OCI-LY1 (cell line): ENCODE measurements around the gene RGS10.
"Not testable (repeated sequence)": the region's sequence is repeated elsewhere in the genome, so short reads cannot be mapped to it uniquely, and the experiment has no call there.

Experiments
- H2AFZ ChIP-seq: fragments of 200-600 bp; sonication (generic), shearing (Covaris generic); 2 replicates; pipeline ENCODE4 v1.6.0; 2014; ENCODE audit warnings: antibody characterized with exemption, mild to moderate bottlenecking, low read length
- H3F3A ChIP-seq: fragments of 200-600 bp; sonication (generic), shearing (Covaris generic); 2 replicates; pipeline ENCODE4 v1.6.0; 2014; ENCODE audit warnings: mild to moderate bottlenecking, antibody characterized with exemption, low read length, moderate library complexity; ENCODE audit not compliant: insufficient read depth
- H3K27ac ChIP-seq: fragments of 200-600 bp; sonication (generic); 2 replicates; pipeline ENCODE4 v1.5.1; 2014; ENCODE audit warnings: low read length, mixed run types, mild to moderate bottlenecking, low read depth; ENCODE audit not compliant: poor library complexity, severe bottlenecking
- H3K27me3 ChIP-seq: fragments of 200-600 bp; sonication (generic); 2 replicates; pipeline ENCODE4 v1.6.0; 2014; ENCODE audit warnings: antibody characterized with exemption, mild to moderate bottlenecking, low read length, moderate library complexity; ENCODE audit not compliant: insufficient read depth
- H3K36me3 ChIP-seq: fragments of 200-600 bp; sonication (generic); 2 replicates; pipeline ENCODE4 v1.6.1; 2014; ENCODE audit warnings: mild to moderate bottlenecking, antibody characterized with exemption, low read length, moderate library complexity, mixed read lengths; ENCODE audit not compliant: insufficient read depth
- H3K4me1 ChIP-seq: fragments of 200-600 bp; sonication (generic); 2 replicates; pipeline ENCODE4 v1.5.1; 2014; ENCODE audit warnings: mild to moderate bottlenecking, low read length, moderate library complexity; ENCODE audit not compliant: insufficient read depth, severe bottlenecking
- H3K4me2 ChIP-seq: fragments of 200-600 bp; sonication (generic), shearing (Covaris generic); 2 replicates; pipeline ENCODE4 v1.6.1; 2014; ENCODE audit warnings: low read length
- H3K4me3 ChIP-seq: fragments of 200-600 bp; sonication (generic); 2 replicates; pipeline ENCODE4 v1.5.1; 2014; ENCODE audit warnings: low read length, low read depth, mild to moderate bottlenecking, mixed read lengths; ENCODE audit not compliant: poor library complexity, severe bottlenecking
- H3K79me2 ChIP-seq: fragments of 200-600 bp; shearing (Covaris generic); 2 replicates; pipeline ENCODE4 v1.6.1; 2016; ENCODE audit warnings: mixed run types, low read length, mixed read lengths; ENCODE audit not compliant: insufficient read depth
- H3K9ac ChIP-seq: fragments of 200-600 bp; sonication (generic), shearing (Covaris generic); 2 replicates; pipeline ENCODE4 v1.6.1; 2014; ENCODE audit warnings: mild to moderate bottlenecking, low read length, mixed read lengths
- H3K9me2 ChIP-seq: fragments of 200-600 bp; sonication (generic), shearing (Covaris generic); 2 replicates; pipeline ENCODE4 v1.6.1; 2014; ENCODE audit warnings: low read depth, mild to moderate bottlenecking, low read length, mixed read lengths
- H3K9me3 ChIP-seq: fragments of 200-600 bp; shearing (Covaris generic); 2 replicates; pipeline ENCODE4 v1.6.1; 2014; ENCODE audit warnings: low read length, mixed read lengths
- H4K20me1 ChIP-seq: fragments of 200-600 bp; sonication (generic), shearing (Covaris generic); 2 replicates; pipeline ENCODE4 v1.6.0; 2016; ENCODE audit warnings: mild to moderate bottlenecking, low read length; ENCODE audit not compliant: insufficient read depth
- CTCF ChIP-seq: fragments of 200-600 bp; sonication (generic), shearing (Covaris generic); IDR thresholded peaks from 2 replicates; pipeline ENCODE4 v1.5.1; 2017; ENCODE audit warnings: mild to moderate bottlenecking, antibody characterized with exemption, low read length, moderate library complexity, mixed read lengths
- EZH2 ChIP-seq: fragments of 200-600 bp; sonication (generic), shearing (Covaris generic); IDR thresholded peaks from 2 replicates; pipeline ENCODE4 v1.8.0; 2017; ENCODE audit warnings: borderline replicate concordance, mixed run types, mild to moderate bottlenecking, antibody characterized with exemption, low read length, moderate library complexity, mixed read lengths

RGS10 gene

GRCh38 chr10:119562097-119562496 lies 19.6 kb upstream of the RGS10 start:
- H3K4me1 ChIP-seq: no peaks in the 10 kb centered on the region
- H3K36me3 ChIP-seq: no peaks in the 10 kb centered on the region
- no peak overlapping the region for H2AFZ ChIP-seq
- H4K20me1 ChIP-seq: no peaks in the 10 kb centered on the region
- H3K9me2 ChIP-seq: no peaks in the 10 kb centered on the region
- H3K27me3 ChIP-seq: no peaks in the 10 kb centered on the region
- H3K4me2 ChIP-seq: no peak overlapping the region
- no peaks in the 10 kb centered on the region for H3F3A ChIP-seq
- no peak overlapping the region for H3K9ac ChIP-seq
- no peak overlapping the region for H3K27ac ChIP-seq
- TF ChIP-seq EZH2: no peak
- no peak for TF ChIP-seq CTCF
- no peaks in the 10 kb centered on the region for H3K79me2 ChIP-seq
- H3K9me3 ChIP-seq: no peaks in the 10 kb centered on the region
- H3K4me3 ChIP-seq: no peak overlapping the region

DNA sequence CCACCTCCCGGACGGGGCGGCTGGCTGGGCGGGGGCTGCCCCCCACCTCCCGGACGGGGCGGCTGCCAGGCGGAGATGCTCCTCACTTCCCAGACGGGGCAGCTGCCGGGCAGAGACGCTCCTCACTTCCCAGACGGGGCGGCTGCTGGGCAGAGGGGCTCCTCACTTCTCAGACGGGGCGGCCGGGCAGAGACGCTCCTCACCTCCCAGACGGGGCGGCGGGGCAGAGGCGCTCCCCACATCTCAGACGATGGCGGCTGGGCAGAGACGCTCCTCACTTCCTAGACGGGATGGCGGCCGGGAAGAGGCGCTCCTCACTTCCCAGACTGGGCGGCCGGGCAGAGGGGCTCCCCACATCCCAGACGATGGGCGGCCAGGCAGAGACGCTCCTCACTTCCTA lies 17.0 kb upstream of the RGS10 start:
- H3K79me2 ChIP-seq, H3K4me2 ChIP-seq, H2AFZ ChIP-seq, H3K9me2 ChIP-seq, H3K36me3 ChIP-seq, H3K9me3 ChIP-seq, H3K27ac ChIP-seq, H3K4me1 ChIP-seq, H3K9ac ChIP-seq, H3K4me3 ChIP-seq, H3K27me3 ChIP-seq, H4K20me1 ChIP-seq, H3F3A ChIP-seq: not testable (repeated sequence)

DNA sequence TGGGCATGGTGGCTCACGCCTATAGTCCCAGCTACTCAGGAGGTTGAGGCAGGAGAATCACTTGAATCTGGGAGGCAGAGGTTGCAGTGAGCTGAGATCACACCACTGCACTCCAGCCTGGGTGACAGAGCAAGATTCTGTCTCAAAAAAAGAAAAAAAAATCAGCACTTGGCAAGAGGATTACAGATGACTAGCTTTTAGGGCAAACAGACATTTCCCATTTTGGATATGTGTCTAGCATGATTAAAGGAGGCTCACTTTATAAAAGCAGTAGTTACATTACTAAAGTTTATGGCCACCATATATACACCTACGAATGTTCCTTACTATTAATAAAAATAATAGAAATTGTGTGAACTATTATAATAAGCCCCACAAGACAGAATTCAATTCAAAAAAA lies 13.6 kb upstream of the RGS10 start:
- H3K9me2 ChIP-seq, H3F3A ChIP-seq, H2AFZ ChIP-seq, H3K9ac ChIP-seq, H4K20me1 ChIP-seq, H3K79me2 ChIP-seq, H3K4me2 ChIP-seq, H3K27me3 ChIP-seq, H3K36me3 ChIP-seq, H3K4me3 ChIP-seq, H3K9me3 ChIP-seq, H3K4me1 ChIP-seq, H3K27ac ChIP-seq: not testable (repeated sequence)

GRCh38 chr10:119555178-119555784 lies 12.8 kb upstream of the RGS10 start:
- H2AFZ ChIP-seq: no peak overlapping the region
- TF ChIP-seq EZH2 (no peak), CTCF (no peak)
- H3K27me3 ChIP-seq: no peaks in the 10 kb centered on the region
- no peaks in the 10 kb centered on the region for H4K20me1 ChIP-seq
- no peaks in the 10 kb centered on the region for H3K36me3 ChIP-seq
- H3K4me1 ChIP-seq: no peaks in the 10 kb centered on the region
- H3F3A ChIP-seq: no peaks in the 10 kb centered on the region
- no peaks in the 10 kb centered on the region for H3K79me2 ChIP-seq
- H3K9me2 ChIP-seq: no peaks in the 10 kb centered on the region
- no peak overlapping the region for H3K27ac ChIP-seq
- no peak overlapping the region for H3K4me2 ChIP-seq
- no peaks in the 10 kb centered on the region for H3K9me3 ChIP-seq
- H3K4me3 ChIP-seq: no peak overlapping the region
- H3K9ac ChIP-seq: no peak overlapping the region
